HepG2 (cell line): ENCODE measurements around the gene KDM5A. TPM values are rescaled to one million over a fixed set of nuclear protein-coding genes. Genes with fewer than 3 reads are reported as not detected.

Source experiments
- CEBPG ChIP-seq: IDR thresholded peaks from 2 replicates; pipeline ENCODE4 v1.6.1; 2016
- HMGA1 ChIP-seq: sonication (generic); formaldehyde crosslinking; conservative IDR thresholded peaks from 2 replicates; pipeline ENCODE4 v1.4.0; 2020; ENCODE audit warnings: missing genetic modification reagents
- HNRNPLL ChIP-seq: fragments of 200-400 bp; formaldehyde crosslinking; IDR thresholded peaks from 2 replicates; pipeline ENCODE4 v1.6.1; 2017; ENCODE audit warnings: mild to moderate bottlenecking, low read depth, low read length; ENCODE audit not compliant: poor library complexity, severe bottlenecking
- MED8 ChIP-seq: sonication (generic); formaldehyde crosslinking; IDR thresholded peaks from 2 replicates; pipeline ENCODE4 v1.8.1; 2023; ENCODE audit warnings: mild to moderate bottlenecking, missing genetic modification reagents; ENCODE audit not compliant: insufficient replicate concordance
- NBN ChIP-seq: fragments of 450-650 bp; conservative IDR thresholded peaks from 2 replicates; pipeline ENCODE4 v1.6.1; 2017
- PHB2 ChIP-seq: fragments of 450-650 bp; IDR thresholded peaks from 2 replicates; pipeline ENCODE4 v1.6.1; 2018; ENCODE audit not compliant: partially characterized antibody
- RBM39 ChIP-seq: fragments of 200-400 bp; formaldehyde crosslinking; IDR thresholded peaks from one replicate; pipeline ENCODE4 v1.6.1; 2018; ENCODE audit warnings: antibody characterized with exemption, mild to moderate bottlenecking, low read depth, low read length; ENCODE audit not compliant: poor library complexity, severe bottlenecking
- SETDB1 ChIP-seq: sonication (generic); formaldehyde crosslinking; IDR thresholded peaks from 2 replicates; pipeline ENCODE4 v1.5.1; 2020; ENCODE audit warnings: missing genetic modification reagents, mild to moderate bottlenecking, borderline replicate concordance
- SRSF4 ChIP-seq: fragments of 200-400 bp; formaldehyde crosslinking; IDR thresholded peaks from one replicate; pipeline ENCODE4 v1.6.1; 2018; ENCODE audit warnings: mild to moderate bottlenecking, low read depth, low read length, moderate library complexity; ENCODE audit not compliant: poor library complexity, severe bottlenecking
- U2AF1 ChIP-seq: fragments of 200-400 bp; formaldehyde crosslinking; optimal IDR thresholded peaks from 2 replicates; pipeline ENCODE3; 2017; ENCODE audit warnings: mild to moderate bottlenecking, low read depth, low read length
- YY1 ChIP-seq: IDR thresholded peaks from 2 replicates; pipeline ENCODE4 v1.6.1; 2011; ENCODE audit warnings: low read length, low read depth, moderate library complexity, mild to moderate bottlenecking; ENCODE audit not compliant: insufficient read depth, insufficient replicate concordance
- ZKSCAN8 ChIP-seq: IDR thresholded peaks from 2 replicates; pipeline ENCODE4 v1.6.1; 2016; ENCODE audit warnings: borderline replicate concordance, missing genetic modification reagents, missing compliant biosample characterization
- ZNF333 ChIP-seq: sonication (generic); formaldehyde crosslinking; IDR thresholded peaks from 2 replicates; pipeline ENCODE4 v1.4.0; 2020; ENCODE audit warnings: mild to moderate bottlenecking, missing genetic modification reagents, borderline replicate concordance
- ZNF33B ChIP-seq: sonication (generic); formaldehyde crosslinking; IDR thresholded peaks from 2 replicates; pipeline ENCODE4 v1.5.1; 2020; ENCODE audit warnings: mild to moderate bottlenecking, missing genetic modification reagents
- ZNF383 ChIP-seq: sonication (generic); formaldehyde crosslinking; IDR thresholded peaks from 2 replicates; pipeline ENCODE4 v1.4.0; 2020; ENCODE audit warnings: missing genetic modification reagents, mild to moderate bottlenecking, borderline replicate concordance
- ZNF501 ChIP-seq: sonication (generic); formaldehyde crosslinking; IDR thresholded peaks from 2 replicates; pipeline ENCODE4 v1.5.1; 2020; ENCODE audit warnings: mild to moderate bottlenecking, moderate library complexity, missing genetic modification reagents
- ZNF558 ChIP-seq: sonication (generic); formaldehyde crosslinking; IDR thresholded peaks from 2 replicates; pipeline ENCODE4 v1.9.0; 2022; ENCODE audit warnings: mild to moderate bottlenecking, missing genetic modification reagents, borderline replicate concordance
- ZNF629 ChIP-seq: sonication (generic); formaldehyde crosslinking; conservative IDR thresholded peaks from 2 replicates; pipeline ENCODE4 v1.5.0; 2020; ENCODE audit warnings: missing genetic modification reagents
- polyA plus RNA-seq, 8 experiments: library from polyadenylated mRNA; depleted of rRNA in 3 of 8; stranded (reverse) in 7 of 8; unstranded in 1 of 8; fragments of >200 nt; fragmentation: Illumina TruSeq in 4 of 8; extraction: Trizol in 4 of 8; gene quantifications; 2 replicates each; pipeline versions ENCODE4 v1.2.1 to v1.2.3, GENCODE V29; 2011 to 2016; ENCODE audit warnings: low read depth in 4 of 8, missing spikeins in 1 of 8, mixed read lengths in 1 of 8; ENCODE audit not compliant: insufficient read depth in 1 of 8
- total RNA-seq, 5 experiments: library from RNA; depleted of rRNA; stranded (reverse); fragments of >200 nt; fragmentation: Illumina TruSeq; extraction: Trizol; gene quantifications; 2 replicates each; pipeline ENCODE4 v1.2.3, GENCODE V29; 2016; ENCODE audit warnings: low read depth in 1 of 5
- TF ChIP-seq, protein P1 (sequence below): sonication (generic); formaldehyde crosslinking; IDR thresholded peaks from 2 replicates; pipeline ENCODE4 v1.4.0; 2020; ENCODE audit warnings: mild to moderate bottlenecking, missing genetic modification reagents
- TF ChIP-seq, protein P2 (sequence below): sonication (generic); formaldehyde crosslinking; IDR thresholded peaks from 2 replicates; pipeline ENCODE4 v1.4.0; 2020; ENCODE audit warnings: missing genetic modification reagents
- TF ChIP-seq, protein P3 (sequence below): sonication (generic); formaldehyde crosslinking; IDR thresholded peaks from 2 replicates; pipeline ENCODE4 v1.4.0; 2020; ENCODE audit warnings: mild to moderate bottlenecking, missing genetic modification reagents
- TF ChIP-seq, protein P4 (sequence below): fragments of 450-650 bp; IDR thresholded peaks from 2 replicates; pipeline ENCODE4 v1.6.1; 2017; ENCODE audit warnings: mild to moderate bottlenecking

The KDM5A gene
- total and polyA plus RNA-seq, 2 of the 13 experiments (the other 11 are each of a cell fraction or from before 2014, with no cell fraction given): 12.0 to 29.2 TPM

DNA sequence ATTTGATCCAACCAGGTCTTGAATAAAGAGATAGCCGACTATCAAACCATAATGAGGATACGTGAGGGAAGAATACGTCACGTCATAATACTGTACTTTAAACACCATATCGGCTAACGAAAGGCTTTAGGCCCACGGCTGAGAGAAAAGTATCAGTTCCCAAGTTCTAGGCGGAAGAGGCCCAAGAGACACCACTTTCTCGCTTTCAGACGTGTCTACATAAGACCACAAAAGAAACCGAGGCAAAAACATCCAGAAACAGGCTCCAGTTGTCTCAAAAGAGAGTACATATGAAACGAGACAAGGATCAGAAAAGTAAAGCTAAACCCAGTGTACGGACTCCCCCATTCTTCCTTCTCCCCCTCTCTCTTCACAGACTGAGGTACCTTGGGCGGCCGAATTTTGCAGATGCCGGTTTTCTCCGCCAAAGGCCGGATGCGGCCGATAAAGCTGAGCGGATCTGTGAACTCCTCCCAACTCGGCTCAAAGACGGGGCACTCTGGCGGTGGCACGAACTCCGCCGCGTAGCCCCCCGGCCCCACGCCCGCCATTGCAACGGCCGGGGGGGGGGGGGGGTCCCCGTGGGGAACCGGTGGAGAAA lies 479 bp downstream of the KDM5A start (continued):
- no peak for TF ChIP-seq HMGA1 (CRISPR knock-in tag)
- peak; percentile 65 for TF ChIP-seq RBM39
- TF ChIP-seq, protein P1, sequence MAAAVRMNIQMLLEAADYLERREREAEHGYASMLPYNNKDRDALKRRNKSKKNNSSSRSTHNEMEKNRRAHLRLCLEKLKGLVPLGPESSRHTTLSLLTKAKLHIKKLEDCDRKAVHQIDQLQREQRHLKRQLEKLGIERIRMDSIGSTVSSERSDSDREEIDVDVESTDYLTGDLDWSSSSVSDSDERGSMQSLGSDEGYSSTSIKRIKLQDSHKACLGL (CRISPR knock-in tag): peak; percentile 16; the same call in 1 of the 2 replicates
- no peak for TF ChIP-seq ZNF558 (CRISPR knock-in tag)
- TF ChIP-seq YY1: peak; percentile 85
- TF ChIP-seq, protein P2, sequence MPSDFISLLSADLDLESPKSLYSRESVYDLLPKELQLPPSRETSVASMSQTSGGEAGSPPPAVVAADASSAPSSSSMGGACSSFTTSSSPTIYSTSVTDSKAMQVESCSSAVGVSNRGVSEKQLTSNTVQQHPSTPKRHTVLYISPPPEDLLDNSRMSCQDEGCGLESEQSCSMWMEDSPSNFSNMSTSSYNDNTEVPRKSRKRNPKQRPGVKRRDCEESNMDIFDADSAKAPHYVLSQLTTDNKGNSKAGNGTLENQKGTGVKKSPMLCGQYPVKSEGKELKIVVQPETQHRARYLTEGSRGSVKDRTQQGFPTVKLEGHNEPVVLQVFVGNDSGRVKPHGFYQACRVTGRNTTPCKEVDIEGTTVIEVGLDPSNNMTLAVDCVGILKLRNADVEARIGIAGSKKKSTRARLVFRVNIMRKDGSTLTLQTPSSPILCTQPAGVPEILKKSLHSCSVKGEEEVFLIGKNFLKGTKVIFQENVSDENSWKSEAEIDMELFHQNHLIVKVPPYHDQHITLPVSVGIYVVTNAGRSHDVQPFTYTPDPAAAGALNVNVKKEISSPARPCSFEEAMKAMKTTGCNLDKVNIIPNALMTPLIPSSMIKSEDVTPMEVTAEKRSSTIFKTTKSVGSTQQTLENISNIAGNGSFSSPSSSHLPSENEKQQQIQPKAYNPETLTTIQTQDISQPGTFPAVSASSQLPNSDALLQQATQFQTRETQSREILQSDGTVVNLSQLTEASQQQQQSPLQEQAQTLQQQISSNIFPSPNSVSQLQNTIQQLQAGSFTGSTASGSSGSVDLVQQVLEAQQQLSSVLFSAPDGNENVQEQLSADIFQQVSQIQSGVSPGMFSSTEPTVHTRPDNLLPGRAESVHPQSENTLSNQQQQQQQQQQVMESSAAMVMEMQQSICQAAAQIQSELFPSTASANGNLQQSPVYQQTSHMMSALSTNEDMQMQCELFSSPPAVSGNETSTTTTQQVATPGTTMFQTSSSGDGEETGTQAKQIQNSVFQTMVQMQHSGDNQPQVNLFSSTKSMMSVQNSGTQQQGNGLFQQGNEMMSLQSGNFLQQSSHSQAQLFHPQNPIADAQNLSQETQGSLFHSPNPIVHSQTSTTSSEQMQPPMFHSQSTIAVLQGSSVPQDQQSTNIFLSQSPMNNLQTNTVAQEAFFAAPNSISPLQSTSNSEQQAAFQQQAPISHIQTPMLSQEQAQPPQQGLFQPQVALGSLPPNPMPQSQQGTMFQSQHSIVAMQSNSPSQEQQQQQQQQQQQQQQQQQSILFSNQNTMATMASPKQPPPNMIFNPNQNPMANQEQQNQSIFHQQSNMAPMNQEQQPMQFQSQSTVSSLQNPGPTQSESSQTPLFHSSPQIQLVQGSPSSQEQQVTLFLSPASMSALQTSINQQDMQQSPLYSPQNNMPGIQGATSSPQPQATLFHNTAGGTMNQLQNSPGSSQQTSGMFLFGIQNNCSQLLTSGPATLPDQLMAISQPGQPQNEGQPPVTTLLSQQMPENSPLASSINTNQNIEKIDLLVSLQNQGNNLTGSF: no peak
- no peak for TF ChIP-seq ZNF33B (CRISPR knock-in tag)
- TF ChIP-seq SRSF4: no peak
- 0 out of 2 replicates have a peak, but pooled peaks have one; percentile 53 for TF ChIP-seq ZNF383 (CRISPR knock-in tag)
- no peak for TF ChIP-seq PHB2
- TF ChIP-seq CEBPG: no peak
- TF ChIP-seq U2AF1: no peak
- TF ChIP-seq, protein P3, sequence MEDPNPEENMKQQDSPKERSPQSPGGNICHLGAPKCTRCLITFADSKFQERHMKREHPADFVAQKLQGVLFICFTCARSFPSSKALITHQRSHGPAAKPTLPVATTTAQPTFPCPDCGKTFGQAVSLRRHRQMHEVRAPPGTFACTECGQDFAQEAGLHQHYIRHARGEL (CRISPR knock-in tag): no peak
- no peak; the same call in 1 of the 2 replicates for TF ChIP-seq ZNF501 (CRISPR knock-in tag)
- no peak for TF ChIP-seq MED8 (CRISPR knock-in tag)
- TF ChIP-seq ZNF629 (CRISPR knock-in tag): no peak
- no peak for TF ChIP-seq NBN
- TF ChIP-seq, protein P4, sequence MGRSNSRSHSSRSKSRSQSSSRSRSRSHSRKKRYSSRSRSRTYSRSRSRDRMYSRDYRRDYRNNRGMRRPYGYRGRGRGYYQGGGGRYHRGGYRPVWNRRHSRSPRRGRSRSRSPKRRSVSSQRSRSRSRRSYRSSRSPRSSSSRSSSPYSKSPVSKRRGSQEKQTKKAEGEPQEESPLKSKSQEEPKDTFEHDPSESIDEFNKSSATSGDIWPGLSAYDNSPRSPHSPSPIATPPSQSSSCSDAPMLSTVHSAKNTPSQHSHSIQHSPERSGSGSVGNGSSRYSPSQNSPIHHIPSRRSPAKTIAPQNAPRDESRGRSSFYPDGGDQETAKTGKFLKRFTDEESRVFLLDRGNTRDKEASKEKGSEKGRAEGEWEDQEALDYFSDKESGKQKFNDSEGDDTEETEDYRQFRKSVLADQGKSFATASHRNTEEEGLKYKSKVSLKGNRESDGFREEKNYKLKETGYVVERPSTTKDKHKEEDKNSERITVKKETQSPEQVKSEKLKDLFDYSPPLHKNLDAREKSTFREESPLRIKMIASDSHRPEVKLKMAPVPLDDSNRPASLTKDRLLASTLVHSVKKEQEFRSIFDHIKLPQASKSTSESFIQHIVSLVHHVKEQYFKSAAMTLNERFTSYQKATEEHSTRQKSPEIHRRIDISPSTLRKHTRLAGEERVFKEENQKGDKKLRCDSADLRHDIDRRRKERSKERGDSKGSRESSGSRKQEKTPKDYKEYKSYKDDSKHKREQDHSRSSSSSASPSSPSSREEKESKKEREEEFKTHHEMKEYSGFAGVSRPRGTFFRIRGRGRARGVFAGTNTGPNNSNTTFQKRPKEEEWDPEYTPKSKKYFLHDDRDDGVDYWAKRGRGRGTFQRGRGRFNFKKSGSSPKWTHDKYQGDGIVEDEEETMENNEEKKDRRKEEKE: no peak
- peak; percentile 29 for TF ChIP-seq HNRNPLL
- no peak for TF ChIP-seq ZNF333
- TF ChIP-seq SETDB1 (CRISPR knock-in tag): no peak
- TF ChIP-seq ZKSCAN8 (CRISPR knock-in tag): no peak
